Spleen (tissue), 11 donors: Measurements from ENCODE around the gene C8A. TPM values are rescaled to one million over a fixed set of nuclear protein-coding genes. Genes with fewer than 3 reads are reported as not detected.

Experiments used
- DNase-seq: peaks from one replicate; pipeline ENCODE4 v3.0.0-alpha.2; 2020
- H3K27ac ChIP-seq, 8 donors: fragments of 200-600 bp; sonication (generic) in 7 of 8; 1 replicate in 4 of 8; 2 replicates in 4 of 8; pipeline versions ENCODE4 v1.5.0 to v1.8.0; 2016 to 2021; ENCODE audit warnings: inconsistent platforms in 4 of 8, mild to moderate bottlenecking in 4 of 8, moderate library complexity in 1 of 8
- H3K27me3 ChIP-seq, 7 donors: fragments of 200-600 bp; sonication (generic) in 6 of 7; replicated peaks in 1 of 7; 1 replicate in 4 of 7; 2 replicates in 3 of 7; pipeline versions ENCODE4 v1.5.0 to v1.8.0; 2016 to 2021; ENCODE audit warnings: inconsistent platforms in 3 of 7, mild to moderate bottlenecking in 1 of 7
- H3K36me3 ChIP-seq, 6 donors: fragments of 200-600 bp; sonication (generic) in 5 of 6; 1 replicate in 4 of 6; 2 replicates in 2 of 6; pipeline versions ENCODE4 v1.5.0 to v1.8.0; 2016 to 2021; ENCODE audit warnings: inconsistent platforms in 2 of 6
- H3K4me1 ChIP-seq, 6 donors: fragments of 200-600 bp; sonication (generic) in 5 of 6; 1 replicate in 3 of 6; 2 replicates in 3 of 6; pipeline versions ENCODE4 v1.5.0 to v1.8.0; 2016 to 2021; ENCODE audit warnings: inconsistent platforms in 3 of 6
- H3K4me3 ChIP-seq, 8 donors: fragments of 200-600 bp; sonication (generic) in 7 of 8; 1 replicate in 4 of 8; 2 replicates in 4 of 8; pipeline versions ENCODE4 v1.5.0 to v1.8.0; 2016 to 2021; ENCODE audit warnings: inconsistent platforms in 4 of 8, mild to moderate bottlenecking in 4 of 8, moderate library complexity in 2 of 8
- H3K9me3 ChIP-seq, 8 donors: fragments of 200-600 bp; sonication (generic) in 7 of 8; 1 replicate in 4 of 8; 2 replicates in 4 of 8; pipeline versions ENCODE4 v1.5.0 to v1.8.0; 2016 to 2021; ENCODE audit warnings: inconsistent platforms in 4 of 8
- POLR2A ChIP-seq, 3 donors: fragments of 450-650 bp; IDR thresholded peaks; one replicate each; pipeline ENCODE4 v1.5.1; 2017; ENCODE audit warnings: antibody characterized with exemption in 3 of 3, mild to moderate bottlenecking in 1 of 3
- POLR2AphosphoS5 ChIP-seq, 3 donors: sonication (generic); formaldehyde crosslinking; IDR thresholded peaks; one replicate each; pipeline ENCODE4 v1.5.1; 2017; ENCODE audit warnings: antibody characterized with exemption in 3 of 3
- WGBS, 5 donors: extraction: QIAGEN DNeasy Blood & Tissue Kit in 3 of 5; methylation state at CpG; one replicate each; pipeline versions ENCODE4 v1.1.5 to v1.1.7; 2013 to 2018; 5-methylcytosine and 5-hydroxymethylcytosine counted together
- intact Hi-C: fragments of 100-400 bp; cut with DNase I; formaldehyde crosslinking; loops from one replicate; pipeline ENCODE4 v1.15.0; 2023; ENCODE audit warnings: low total_unique reads
- polyA plus RNA-seq, 3 donors: library from polyadenylated mRNA; stranded (reverse); fragments of 200-250 nt; gene quantifications; one replicate each; pipeline ENCODE4 v1.2.1, GENCODE V29; 2013
- total RNA-seq, 7 donors: library from RNA; depleted of rRNA in 3 of 7; stranded (reverse); fragments of >200 nt in 3 of 7; fragmentation: NEBNext Ultra II Directional in 4 of 7; extraction: Animal tissue kit (Norgen Biotek cat#: 25700) in 4 of 7; gene quantifications; one replicate each; pipeline versions ENCODE4 v1.1.0 to v1.2.1, GENCODE V29; 2016 to 2021
- TF ChIP-seq, protein P1 (sequence below), 11 experiments: fragments of 200-600 bp in 7 of 11; fragments of 450-650 bp in 4 of 11; sonication (generic) in 4 of 11; IDR thresholded peaks in 8 of 11; conservative IDR thresholded peaks in 3 of 11; 1 replicate in 7 of 11; 2 replicates in 4 of 11; pipeline versions ENCODE4 v1.4.0 to v1.8.0; 2016 to 2021; ENCODE audit warnings: antibody characterized with exemption in 11 of 11, inconsistent platforms in 4 of 11, mild to moderate bottlenecking in 1 of 11
- donor health status: healthy with polysubstance abuse.
- donor health status: DM: no; HTN: no; CAD: no; lungs with moderate emphysema.
- donor health status: DM: no; HTN: no; CAD: no.
- donor health status: Bipolar disorder and iron deficiency.
- donor health status: healthy.
- donor health status: DM: no; HTN: no; CAD: no.
- donor health status: DM: yes; HTN: yes; CAD: no.

Gene C8A
- total and polyA plus RNA-seq, 10 donors, result 0.03 TPM; not detected in 9

- no peak for TF ChIP-seq POLR2AphosphoS5 (IDR thresholded peaks at IDR 0.05)
- no peak for TF ChIP-seq POLR2A (IDR thresholded peaks at IDR 0.05)
- TF ChIP-seq, protein P1, sequence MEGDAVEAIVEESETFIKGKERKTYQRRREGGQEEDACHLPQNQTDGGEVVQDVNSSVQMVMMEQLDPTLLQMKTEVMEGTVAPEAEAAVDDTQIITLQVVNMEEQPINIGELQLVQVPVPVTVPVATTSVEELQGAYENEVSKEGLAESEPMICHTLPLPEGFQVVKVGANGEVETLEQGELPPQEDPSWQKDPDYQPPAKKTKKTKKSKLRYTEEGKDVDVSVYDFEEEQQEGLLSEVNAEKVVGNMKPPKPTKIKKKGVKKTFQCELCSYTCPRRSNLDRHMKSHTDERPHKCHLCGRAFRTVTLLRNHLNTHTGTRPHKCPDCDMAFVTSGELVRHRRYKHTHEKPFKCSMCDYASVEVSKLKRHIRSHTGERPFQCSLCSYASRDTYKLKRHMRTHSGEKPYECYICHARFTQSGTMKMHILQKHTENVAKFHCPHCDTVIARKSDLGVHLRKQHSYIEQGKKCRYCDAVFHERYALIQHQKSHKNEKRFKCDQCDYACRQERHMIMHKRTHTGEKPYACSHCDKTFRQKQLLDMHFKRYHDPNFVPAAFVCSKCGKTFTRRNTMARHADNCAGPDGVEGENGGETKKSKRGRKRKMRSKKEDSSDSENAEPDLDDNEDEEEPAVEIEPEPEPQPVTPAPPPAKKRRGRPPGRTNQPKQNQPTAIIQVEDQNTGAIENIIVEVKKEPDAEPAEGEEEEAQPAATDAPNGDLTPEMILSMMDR (IDR thresholded peaks at IDR 0.05 in 8 of 11, conservative IDR thresholded peaks at IDR 0.05 in 3 of 11), result no peak
- H3K27ac ChIP-seq, result no peak overlapping the region
- no peak for DNase-seq
- no peak overlapping the region for H3K4me3 ChIP-seq
- peaks cover 0 to 6% (median 0%) of the 10 kb centered on the region in 6 donors for H3K4me1 ChIP-seq
- H3K36me3 ChIP-seq, result no peaks in the 10 kb centered on the region
- 84 to 91% (median 90%) methylated on average over 6 of the region's 6 CpGs for WGBS, 5 donors
- intact Hi-C loops, result no loop called here
- no peaks in the 10 kb centered on the region for H3K9me3 ChIP-seq
- H3K27me3 ChIP-seq, result no peaks in the 10 kb centered on the region
Observed at GRCh38 chr1:56881417-56881816, 26.8 kb downstream of the C8A start.

DNA sequence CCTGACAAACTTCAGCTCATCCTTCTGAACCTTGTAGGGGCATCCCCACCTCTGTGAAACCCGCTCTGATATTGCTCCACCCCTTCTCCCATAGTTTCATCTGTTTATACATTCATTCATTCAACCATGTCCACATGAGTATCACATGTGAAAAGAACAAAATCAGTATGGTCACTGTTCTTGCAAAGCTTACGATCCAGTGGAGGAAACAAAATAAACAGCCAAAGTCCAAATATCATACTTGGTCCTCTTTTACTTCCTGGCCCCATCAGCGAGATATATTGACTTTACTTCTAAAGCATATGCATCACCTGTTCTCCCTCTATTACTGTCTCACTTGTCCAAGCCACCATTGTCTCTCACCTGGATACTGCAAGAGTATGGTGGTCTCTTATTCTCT is 35.6 kb downstream of the C8A start:
- 79 to 88% (median 82%) methylated on average over 3 of the region's 3 CpGs for WGBS, 5 donors
- Histone ChIP-seq H3K27ac (no peak overlapping the region), H3K36me3 (no peaks in the 10 kb centered on the region), H3K4me1 (no peaks in the 10 kb centered on the region), H3K4me3 (no peak overlapping the region), H3K27me3 (no peaks in the 10 kb centered on the region), H3K9me3 (peaks cover 0 to 4% (median 0%) of the 10 kb centered on the region in 8 donors)
- intact Hi-C loops, result no loop called here
- TF ChIP-seq POLR2A (IDR thresholded peaks at IDR 0.05) (no peak), POLR2AphosphoS5 (IDR thresholded peaks at IDR 0.05) (no peak)
- TF ChIP-seq, protein P1 (IDR thresholded peaks at IDR 0.05 in 8 of 11, conservative IDR thresholded peaks at IDR 0.05 in 3 of 11), result no peak
- no peak for DNase-seq

GRCh38 chr1:56894014-56894413 is 39.4 kb downstream of the C8A start:
- TF ChIP-seq, protein P1 (IDR thresholded peaks at IDR 0.05 in 8 of 11, conservative IDR thresholded peaks at IDR 0.05 in 3 of 11), result no peak
- no peak for TF ChIP-seq POLR2AphosphoS5 (IDR thresholded peaks at IDR 0.05)
- TF ChIP-seq POLR2A (IDR thresholded peaks at IDR 0.05), result no peak
- no peak overlapping the region for H3K27ac ChIP-seq
- H3K36me3 ChIP-seq, result no peaks in the 10 kb centered on the region
- H3K9me3 ChIP-seq, result no peaks in the 10 kb centered on the region
- no peak for DNase-seq
- intact Hi-C loops, result no loop called here
- H3K4me1 ChIP-seq, result no peaks in the 10 kb centered on the region
- no peaks in the 10 kb centered on the region for H3K27me3 ChIP-seq
- H3K4me3 ChIP-seq, result no peak overlapping the region

DNA sequence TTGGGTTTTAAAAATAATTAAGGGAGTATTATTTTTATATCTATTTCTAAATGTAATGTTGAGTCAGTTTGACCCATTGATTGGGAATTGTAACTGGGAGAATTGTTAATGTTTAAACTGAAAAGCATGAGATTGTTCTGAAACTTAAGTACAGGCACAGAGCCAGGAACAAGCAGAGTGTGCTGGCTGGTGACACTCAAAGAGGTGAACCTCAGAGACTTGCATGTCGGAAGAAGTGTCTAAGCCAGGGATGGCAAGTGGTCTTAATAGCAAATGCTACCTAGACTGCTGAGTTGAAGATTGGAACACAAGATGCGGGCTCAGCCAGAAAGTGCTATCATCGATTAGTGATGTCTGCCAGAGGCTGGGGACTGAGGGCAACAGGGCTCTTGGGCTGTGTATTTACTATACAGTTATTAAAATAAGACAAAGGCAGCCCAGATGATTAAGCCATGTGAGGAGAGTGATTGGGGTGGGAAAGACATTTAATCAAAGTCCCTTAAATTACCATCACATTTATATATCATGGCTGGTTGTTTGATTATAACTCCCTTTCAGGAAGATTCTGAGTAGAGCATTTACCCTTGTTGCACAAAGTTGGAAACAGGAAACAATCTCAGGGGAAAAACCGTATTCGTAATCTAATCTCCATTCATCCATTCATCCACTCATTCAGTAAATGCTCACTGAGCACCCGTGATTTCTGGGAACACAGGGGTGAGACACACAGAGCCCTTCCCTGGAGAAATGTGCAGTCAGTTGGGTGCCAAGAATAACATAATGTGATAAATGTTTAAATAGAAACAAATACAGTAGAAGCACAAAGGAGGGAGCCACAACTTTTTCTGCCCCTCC is 42.8 kb downstream of the C8A start:
- DNase-seq, result no peak
- no peak overlapping the region for H3K4me3 ChIP-seq
- H3K36me3 ChIP-seq, result no peaks in the 10 kb centered on the region
- H3K9me3 ChIP-seq, result no peaks in the 10 kb centered on the region
- WGBS, 5 donors, result 75 to 82% (median 79%) methylated on average over 6 of the region's 6 CpGs
- intact Hi-C loops, result no loop called here
- no peak for TF ChIP-seq POLR2A (IDR thresholded peaks at IDR 0.05)
- TF ChIP-seq, protein P1 (IDR thresholded peaks at IDR 0.05 in 8 of 11, conservative IDR thresholded peaks at IDR 0.05 in 3 of 11), result no peak
- TF ChIP-seq POLR2AphosphoS5 (IDR thresholded peaks at IDR 0.05), result no peak
- no peaks in the 10 kb centered on the region for H3K4me1 ChIP-seq
- H3K27me3 ChIP-seq, result peaks cover 0 to under 1% (median 0%) of the 10 kb centered on the region in 7 donors
- no peak overlapping the region for H3K27ac ChIP-seq
